Progenitor cell of endocrine pancreas (in vitro differentiated cells): ENCODE data around the gene NEU3. TPM values are rescaled to one million over a fixed set of nuclear protein-coding genes. Genes with fewer than 3 reads are reported as not detected.
"Not testable (repeated sequence)": the region's sequence is repeated elsewhere in the genome, so short reads cannot be mapped to it uniquely, and the experiment has no call there.

Experiments
- DNase-seq: peaks from one replicate; pipeline ENCODE4 v3.0.0; 2021; ENCODE audit warnings: low spot score; ENCODE audit not compliant: unreplicated experiment
- H3K27ac Mint-ChIP-seq: 2 replicates; pipeline ENCODE4 v1.8.0; 2021; ENCODE audit warnings: mild to moderate bottlenecking, moderate library complexity, mixed read lengths
- H3K27me3 Mint-ChIP-seq: 2 replicates; pipeline ENCODE4 v1.8.0; 2021; ENCODE audit warnings: mixed read lengths
- H3K36me3 Mint-ChIP-seq: 2 replicates; pipeline ENCODE4 v1.8.0; 2022; ENCODE audit warnings: mixed read lengths; ENCODE audit not compliant: insufficient read depth
- H3K4me1 Mint-ChIP-seq: 2 replicates; pipeline ENCODE4 v1.8.0; 2021; ENCODE audit warnings: low read depth, mixed read lengths
- H3K4me3 Mint-ChIP-seq: 2 replicates; pipeline ENCODE4 v1.8.0; 2021; ENCODE audit warnings: low read depth, mild to moderate bottlenecking, moderate library complexity, mixed read lengths
- H3K9me3 Mint-ChIP-seq: 2 replicates; pipeline ENCODE4 v1.8.0; 2021; ENCODE audit warnings: low read depth, mixed read lengths
- total RNA-seq: library from RNA; stranded (reverse); gene quantifications from 2 replicates; pipeline ENCODE4 v1.2.1, GENCODE V29; 2021
- TF ChIP-seq, protein P1 (sequence below): fragments of 200-600 bp; sonication (generic); IDR thresholded peaks from one replicate; pipeline ENCODE4 v1.5.0; 2021; ENCODE audit warnings: antibody characterized with exemption, mild to moderate bottlenecking; ENCODE audit not compliant: unreplicated experiment

The NEU3 gene
- total RNA-seq, 1 donor from 2014 or later: 11.2 TPM

DNA sequence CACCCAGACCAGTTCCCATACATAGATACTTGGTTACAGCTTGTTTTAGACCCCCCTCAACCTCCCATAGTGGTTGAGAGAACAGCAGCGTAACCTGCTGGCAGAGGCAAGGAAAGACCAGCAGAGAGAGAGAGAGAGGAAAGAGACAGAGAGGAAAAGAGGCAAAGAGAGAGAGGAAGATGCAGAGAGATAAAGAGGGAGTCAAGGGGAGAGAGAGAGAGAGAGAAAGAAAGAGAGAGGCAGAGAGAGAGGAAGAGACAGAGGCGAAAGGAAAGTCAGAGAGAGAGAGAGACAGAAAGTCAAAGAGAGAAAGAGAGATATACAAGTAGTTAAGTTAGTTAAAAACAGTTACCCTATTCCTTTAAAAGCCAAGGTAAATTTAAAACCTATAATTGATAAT lies 52.5 kb downstream of the NEU3 start:
- peaks cover 3% of the 10 kb centered on the region for H3K36me3 Mint-ChIP-seq
- TF ChIP-seq, protein P1, sequence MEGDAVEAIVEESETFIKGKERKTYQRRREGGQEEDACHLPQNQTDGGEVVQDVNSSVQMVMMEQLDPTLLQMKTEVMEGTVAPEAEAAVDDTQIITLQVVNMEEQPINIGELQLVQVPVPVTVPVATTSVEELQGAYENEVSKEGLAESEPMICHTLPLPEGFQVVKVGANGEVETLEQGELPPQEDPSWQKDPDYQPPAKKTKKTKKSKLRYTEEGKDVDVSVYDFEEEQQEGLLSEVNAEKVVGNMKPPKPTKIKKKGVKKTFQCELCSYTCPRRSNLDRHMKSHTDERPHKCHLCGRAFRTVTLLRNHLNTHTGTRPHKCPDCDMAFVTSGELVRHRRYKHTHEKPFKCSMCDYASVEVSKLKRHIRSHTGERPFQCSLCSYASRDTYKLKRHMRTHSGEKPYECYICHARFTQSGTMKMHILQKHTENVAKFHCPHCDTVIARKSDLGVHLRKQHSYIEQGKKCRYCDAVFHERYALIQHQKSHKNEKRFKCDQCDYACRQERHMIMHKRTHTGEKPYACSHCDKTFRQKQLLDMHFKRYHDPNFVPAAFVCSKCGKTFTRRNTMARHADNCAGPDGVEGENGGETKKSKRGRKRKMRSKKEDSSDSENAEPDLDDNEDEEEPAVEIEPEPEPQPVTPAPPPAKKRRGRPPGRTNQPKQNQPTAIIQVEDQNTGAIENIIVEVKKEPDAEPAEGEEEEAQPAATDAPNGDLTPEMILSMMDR: no peak
- H3K9me3 Mint-ChIP-seq: peaks cover 16% of the 10 kb centered on the region
- no peaks in the 10 kb centered on the region for H3K27me3 Mint-ChIP-seq
- H3K27ac Mint-ChIP-seq: no peak overlapping the region
- no peak overlapping the region for H3K4me3 Mint-ChIP-seq
- no peak for DNase-seq
- no peaks in the 10 kb centered on the region for H3K4me1 Mint-ChIP-seq

DNA sequence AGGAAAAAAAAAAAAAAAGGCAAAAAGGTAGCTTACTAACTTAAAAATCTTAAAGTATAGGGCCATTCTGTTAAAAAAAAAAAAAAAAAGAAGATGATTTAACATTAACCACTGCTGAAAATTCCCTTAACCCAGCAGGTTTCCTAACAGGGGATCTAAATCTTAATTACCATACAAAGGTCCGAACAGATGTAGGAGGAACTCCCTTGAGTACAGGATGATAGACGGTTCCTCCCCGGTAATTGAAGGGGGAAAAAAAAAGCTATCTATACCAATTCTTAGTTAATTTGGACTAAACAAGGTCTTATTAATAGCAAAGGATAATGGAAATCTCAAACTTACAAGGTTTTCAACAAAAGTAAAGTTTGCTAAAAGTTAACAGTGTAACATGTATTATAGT lies 53.1 kb downstream of the NEU3 start:
- not testable (repeated sequence) for H3K4me1 Mint-ChIP-seq, H3K36me3 Mint-ChIP-seq, DNase-seq, H3K27ac Mint-ChIP-seq, H3K27me3 Mint-ChIP-seq, H3K4me3 Mint-ChIP-seq
- H3K9me3 Mint-ChIP-seq: peaks cover 16% of the 10 kb centered on the region

DNA sequence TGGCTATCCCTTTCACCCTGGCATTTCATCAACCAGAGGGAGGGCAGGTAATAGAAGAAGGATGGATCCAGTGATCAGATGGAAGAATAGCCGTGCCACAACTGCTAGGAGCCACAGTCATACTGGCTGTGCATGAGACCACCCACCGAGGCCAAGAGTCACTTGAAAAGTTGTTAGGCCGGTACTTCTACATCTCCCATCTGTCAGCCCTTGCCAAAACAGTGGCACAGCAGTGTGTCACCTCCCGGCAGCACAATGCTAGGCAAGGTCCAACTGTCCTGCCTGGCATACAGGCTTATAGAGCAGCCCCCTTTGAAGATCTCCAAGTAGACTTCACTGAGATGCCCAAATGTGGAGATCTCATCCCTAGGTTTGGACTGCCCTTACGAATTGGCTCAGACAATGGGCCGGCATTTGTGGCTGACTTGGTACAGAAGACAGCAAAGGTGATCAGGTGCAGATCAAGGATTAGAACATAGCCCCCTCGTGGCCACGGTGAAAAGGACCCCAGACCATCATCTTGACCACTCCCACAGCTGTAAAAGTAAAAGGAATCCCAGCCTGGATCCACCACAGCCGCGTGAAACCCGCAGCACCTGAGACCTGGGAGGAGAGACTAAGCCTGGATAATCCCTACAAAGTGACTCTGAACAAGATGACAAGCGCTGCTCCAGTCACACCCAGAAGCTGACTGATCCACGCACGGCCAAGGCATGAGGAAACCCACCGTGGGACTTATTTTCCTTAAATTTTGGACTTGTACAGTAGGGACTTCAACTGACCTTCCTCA lies 55.8 kb downstream of the NEU3 start:
- H3K4me3 Mint-ChIP-seq, H3K36me3 Mint-ChIP-seq, H3K27ac Mint-ChIP-seq, H3K4me1 Mint-ChIP-seq, H3K27me3 Mint-ChIP-seq, DNase-seq: not testable (repeated sequence)
- H3K9me3 Mint-ChIP-seq: peaks cover 14% of the 10 kb centered on the region

DNA sequence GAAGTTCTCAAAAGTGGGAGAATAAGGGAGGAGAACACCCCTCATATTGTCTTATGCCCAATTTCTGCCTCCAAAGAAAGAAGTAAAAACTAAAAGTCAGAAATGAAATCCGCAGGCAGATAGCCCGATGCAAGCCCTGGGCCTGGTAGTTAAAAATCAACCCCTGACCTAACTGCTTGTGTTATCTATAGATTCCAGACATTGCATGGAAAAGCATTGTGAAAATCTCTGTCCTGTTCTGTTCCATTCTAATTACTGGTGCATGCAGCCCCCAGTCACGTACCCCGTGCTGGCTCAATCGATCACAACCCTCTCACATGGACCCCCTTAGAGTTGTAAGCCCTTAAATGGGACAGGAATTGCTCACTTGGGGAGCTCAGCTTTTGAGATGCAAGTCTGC lies 57.9 kb downstream of the NEU3 start:
- H3K4me3 Mint-ChIP-seq, H3K27ac Mint-ChIP-seq: not testable (repeated sequence)

DNA sequence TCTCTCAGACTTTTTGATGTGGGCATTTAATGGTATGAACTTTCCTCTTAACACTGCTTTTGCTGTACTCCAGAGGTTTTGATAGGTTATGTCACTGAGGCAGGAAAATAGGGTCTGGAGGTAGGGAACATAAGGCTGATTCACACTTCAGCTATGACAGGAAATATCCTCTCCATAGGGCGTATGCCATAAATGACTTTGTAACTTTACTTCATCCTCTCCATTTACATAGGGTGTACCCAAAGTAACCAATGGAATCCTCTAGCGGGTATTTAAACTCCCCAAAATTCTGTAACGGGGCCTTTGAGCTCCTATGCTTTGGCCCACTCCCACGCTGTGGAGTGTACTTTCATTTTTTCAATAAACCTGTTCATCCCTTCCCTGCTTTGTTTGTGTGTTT lies 58.5 kb downstream of the NEU3 start:
- Mint-ChIP-seq H3K36me3 (no peaks in the 10 kb centered on the region), H3K27me3 (no peaks in the 10 kb centered on the region), H3K27ac (no peak overlapping the region), H3K4me3 (no peak overlapping the region), H3K4me1 (peaks cover 8% of the 10 kb centered on the region), H3K9me3 (peaks cover 3% of the 10 kb centered on the region)
- TF ChIP-seq, protein P1: no peak
- DNase-seq: no peak

More for the DNA sequence above, 57.9 kb downstream of the NEU3 start:
- not testable (repeated sequence) for DNase-seq, H3K36me3 Mint-ChIP-seq, H3K27me3 Mint-ChIP-seq, H3K4me1 Mint-ChIP-seq, H3K9me3 Mint-ChIP-seq

DNA sequence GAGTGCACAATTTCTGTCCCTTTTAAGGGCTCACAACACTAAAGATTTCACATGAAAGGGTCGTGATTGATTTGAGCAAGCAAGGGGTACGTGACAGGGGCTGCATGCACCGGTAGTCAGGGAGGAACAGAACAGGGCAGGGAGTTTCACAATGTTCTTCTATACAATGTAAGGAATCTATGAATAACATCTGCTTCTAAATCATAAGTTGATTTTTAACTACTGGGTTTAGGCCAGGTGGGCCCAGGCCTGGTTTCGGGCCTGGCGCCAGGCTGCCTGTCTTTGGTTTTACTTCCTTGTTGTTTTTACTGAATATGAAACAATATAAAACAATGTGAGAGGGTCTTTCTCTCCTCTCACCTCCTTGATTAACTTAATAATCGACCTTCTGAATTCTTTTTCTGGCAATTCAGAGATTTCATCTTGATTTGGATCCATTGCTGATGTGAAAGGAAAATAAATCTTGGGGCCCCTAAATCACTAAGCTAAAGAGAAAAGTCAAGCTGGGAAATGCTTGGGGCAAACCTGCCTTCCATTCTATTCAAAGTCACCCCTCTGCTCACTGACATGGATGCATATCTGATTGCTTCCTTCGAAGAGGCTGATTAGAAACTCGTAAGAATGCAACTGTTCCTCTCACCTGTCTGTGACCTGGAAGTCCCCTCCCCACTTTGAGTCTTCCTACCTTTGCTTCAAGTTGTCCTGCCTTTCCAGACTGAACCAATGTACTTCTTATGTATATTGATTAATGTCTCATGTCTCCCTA lies 61.0 kb downstream of the NEU3 start:
- not testable (repeated sequence) for H3K27ac Mint-ChIP-seq, DNase-seq, H3K36me3 Mint-ChIP-seq, H3K27me3 Mint-ChIP-seq, H3K4me1 Mint-ChIP-seq, H3K4me3 Mint-ChIP-seq
- H3K9me3 Mint-ChIP-seq: peaks cover 17% of the 10 kb centered on the region

DNA sequence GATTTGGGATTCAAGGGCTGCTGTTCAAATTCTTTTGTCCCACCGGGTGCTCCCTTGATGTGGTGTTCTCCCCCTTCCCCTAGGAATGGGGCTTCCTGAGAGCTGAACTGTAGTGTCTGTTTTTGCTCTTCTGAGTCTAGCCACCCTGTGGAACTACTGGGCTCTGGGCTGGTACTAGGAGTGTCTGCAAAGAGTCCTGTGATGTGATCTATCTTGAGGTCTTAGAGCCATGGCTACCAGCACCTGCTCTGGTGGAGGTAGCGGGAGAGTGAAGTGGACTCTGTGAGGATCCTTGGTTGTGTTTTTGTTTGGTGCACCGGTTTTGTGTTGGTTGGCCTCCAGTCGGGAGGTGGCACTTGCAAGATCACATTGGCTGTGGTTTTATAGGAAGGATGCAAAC lies 61.8 kb downstream of the NEU3 start:
- H3K27me3 Mint-ChIP-seq: no peaks in the 10 kb centered on the region
- H3K9me3 Mint-ChIP-seq: peaks cover 17% of the 10 kb centered on the region
- TF ChIP-seq, protein P1: no peak
- DNase-seq: no peak
- peaks cover 8% of the 10 kb centered on the region for H3K4me1 Mint-ChIP-seq
- no peaks in the 10 kb centered on the region for H3K36me3 Mint-ChIP-seq
- H3K4me3 Mint-ChIP-seq: no peak overlapping the region
- H3K27ac Mint-ChIP-seq: no peak overlapping the region
